Glomerular endothelial cell (primary cell): ENCODE results near the gene MRFAP1L1. TPM values are rescaled to one million over a fixed set of nuclear protein-coding genes. Genes with fewer than 3 reads are reported as not detected.
"Not testable (repeated sequence)": the region's sequence is repeated elsewhere in the genome, so short reads cannot be mapped to it uniquely, and the experiment has no call there.

ENCODE experiments used
- DNase-seq: peaks from one replicate; pipeline ENCODE4 v3.0.0-alpha.2; 2011; ENCODE audit warnings: low read depth, low spot score; ENCODE audit errors: extremely low read depth
- total RNA-seq: library from RNA; depleted of rRNA; stranded (reverse); fragments of >200 nt; gene quantifications from 2 replicates; pipeline ENCODE4 v1.2.3, GENCODE V29; 2015

The MRFAP1L1 gene
- total RNA-seq, 1 donor from 2014 or later, result 43.2 TPM

DNA sequence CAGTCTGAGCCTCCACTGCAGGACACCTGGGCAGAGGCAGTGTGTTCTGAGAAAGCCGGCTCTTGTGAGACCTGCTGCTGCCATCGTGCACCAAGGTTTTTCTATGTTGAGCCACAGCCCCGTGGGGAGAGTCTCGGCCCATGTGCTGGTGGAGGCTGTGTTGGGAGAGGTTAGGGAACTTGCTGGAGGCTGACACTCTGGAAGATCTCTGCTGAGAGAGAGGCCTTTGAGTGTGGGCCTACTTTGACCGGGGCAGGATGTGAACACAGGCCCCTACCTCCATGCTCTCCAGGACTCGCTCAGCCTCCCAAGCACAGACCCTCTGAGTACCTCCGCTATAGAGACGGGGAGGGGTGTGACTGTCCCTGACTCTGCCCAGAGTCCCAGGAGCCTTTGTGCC is 17.3 kb downstream of the MRFAP1L1 start:
- DNase-seq, result no peak

- DNase-seq, result no peak
Measured at GRCh38 chr4:6689506-6689960, 20.1 kb downstream of the MRFAP1L1 start.

- DNase-seq, result no peak
Measured at GRCh38 chr4:6688879-6689505, 20.7 kb downstream of the MRFAP1L1 start.

GRCh38 chr4:6687947-6688878 is 21.5 kb downstream of the MRFAP1L1 start:
- DNase-seq, result no peak

DNA sequence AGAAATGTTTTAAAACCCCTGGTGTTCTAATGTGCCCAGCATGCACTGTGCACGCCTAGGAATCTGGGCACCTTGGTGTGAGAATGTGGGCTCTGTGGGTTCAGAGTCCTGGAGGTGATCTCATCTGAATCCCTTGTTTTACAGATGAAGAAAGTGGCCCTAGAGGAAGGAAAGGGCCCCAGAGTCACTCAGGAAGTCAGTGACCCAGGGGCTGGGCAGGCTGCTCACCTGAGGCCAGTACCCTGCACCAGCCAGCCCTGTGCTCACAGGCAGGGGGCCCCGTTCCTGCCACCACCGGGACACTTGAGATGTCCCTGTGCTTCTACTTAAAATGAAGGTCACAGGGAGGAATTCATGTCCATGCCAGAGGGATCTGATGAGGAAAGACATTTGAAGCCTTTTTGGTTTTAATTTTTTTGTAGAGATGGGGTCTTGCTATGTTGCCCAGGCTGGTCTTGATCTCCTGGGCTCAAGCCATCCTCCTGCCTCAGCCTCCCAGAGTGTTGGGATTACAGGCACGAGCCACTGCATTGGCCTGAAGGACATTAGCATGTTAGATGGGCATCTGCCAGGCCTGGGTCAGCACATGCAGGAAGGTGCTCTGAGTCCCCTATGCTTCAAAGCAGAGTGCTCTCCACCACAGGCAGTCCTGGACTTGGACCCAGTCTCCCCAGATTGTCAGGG is 23.4 kb downstream of the MRFAP1L1 start:
- no peak for DNase-seq

GRCh38 chr4:6684656-6685055 is 25.0 kb downstream of the MRFAP1L1 start:
- DNase-seq, result no peak

DNA sequence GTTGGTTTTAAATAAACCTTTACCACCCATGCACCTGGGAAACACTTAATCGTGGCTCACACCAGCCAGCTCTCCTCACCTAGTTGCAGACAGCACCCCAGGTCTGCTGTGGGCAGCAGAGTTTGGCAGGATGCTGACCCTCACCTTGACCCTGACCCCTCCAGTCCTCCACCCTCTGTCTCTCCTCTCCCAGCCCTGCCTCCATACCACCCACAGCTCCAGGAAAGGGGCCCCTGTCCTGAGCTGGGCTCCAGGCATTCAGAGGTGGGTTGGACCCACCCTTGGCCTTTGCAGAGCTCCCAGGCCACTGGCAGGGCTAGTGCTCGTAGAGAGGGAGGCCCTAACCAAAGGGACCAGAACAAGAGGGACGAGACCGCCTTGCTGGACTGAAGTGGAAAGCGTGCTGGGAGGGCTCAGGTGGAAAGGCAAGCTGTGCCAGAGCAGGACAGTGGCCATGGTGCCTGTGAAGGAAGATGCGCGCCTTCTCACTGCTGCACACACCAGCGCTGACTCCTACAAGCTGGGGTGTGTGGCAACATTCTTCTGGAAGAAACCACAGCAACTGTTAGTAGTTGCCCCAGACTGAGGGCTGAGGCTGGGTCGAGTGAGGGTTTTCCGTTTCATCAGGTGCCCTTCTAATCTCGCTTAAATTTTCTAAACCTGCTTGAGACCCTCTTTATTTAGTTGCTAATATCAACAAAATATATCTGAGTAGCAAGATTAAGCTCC is 26.6 kb downstream of the MRFAP1L1 start:
- no peak for DNase-seq

- DNase-seq, result no peak
Measured at GRCh38 chr4:6681191-6681590, 28.5 kb downstream of the MRFAP1L1 start.

- DNase-seq, result no peak
Measured at GRCh38 chr4:6680372-6681034, 29.2 kb downstream of the MRFAP1L1 start.

DNA sequence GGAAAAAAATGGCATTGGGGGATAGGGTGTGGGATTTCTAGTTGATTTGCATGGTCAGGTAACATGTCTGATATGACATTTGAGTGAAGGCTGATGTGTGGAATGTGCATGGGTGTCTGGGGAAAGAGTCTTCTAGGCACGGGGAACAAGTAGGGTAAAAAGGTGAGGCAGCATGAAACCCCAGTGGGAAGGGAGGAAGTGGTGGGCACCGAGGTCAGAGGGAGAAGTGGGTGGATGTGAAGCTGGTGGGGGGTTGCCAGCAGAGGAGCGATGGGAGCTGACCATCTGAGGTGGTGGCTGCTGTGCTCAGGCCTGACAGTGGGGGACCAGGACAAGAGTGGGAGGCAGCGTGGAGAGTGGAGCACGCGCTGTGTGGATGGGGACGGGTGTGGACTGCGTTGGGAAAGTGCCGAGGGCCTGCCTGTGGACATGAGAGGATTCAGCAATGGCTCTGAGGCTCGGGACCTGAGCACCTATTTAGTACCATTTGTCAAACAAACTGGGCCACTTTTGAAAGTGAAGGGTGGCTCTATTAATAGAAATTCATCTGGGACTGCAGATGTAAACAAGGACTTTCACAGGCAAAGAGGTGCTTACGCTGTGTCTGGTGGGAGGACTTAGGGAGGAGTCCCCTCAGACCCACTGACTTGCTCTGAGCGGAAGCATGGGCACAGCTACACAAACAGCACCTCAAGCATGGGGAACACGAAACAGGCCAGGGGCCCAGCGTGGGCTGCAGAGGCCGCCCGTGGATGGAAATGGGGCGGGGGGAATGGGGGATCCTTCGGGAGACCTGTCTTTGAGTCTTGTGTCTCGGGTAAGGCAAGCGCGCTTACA is 32.7 kb downstream of the MRFAP1L1 start:
- DNase-seq, result no peak

GRCh38 chr4:6674500-6675149 is 35.0 kb downstream of the MRFAP1L1 start:
- no peak for DNase-seq

DNA sequence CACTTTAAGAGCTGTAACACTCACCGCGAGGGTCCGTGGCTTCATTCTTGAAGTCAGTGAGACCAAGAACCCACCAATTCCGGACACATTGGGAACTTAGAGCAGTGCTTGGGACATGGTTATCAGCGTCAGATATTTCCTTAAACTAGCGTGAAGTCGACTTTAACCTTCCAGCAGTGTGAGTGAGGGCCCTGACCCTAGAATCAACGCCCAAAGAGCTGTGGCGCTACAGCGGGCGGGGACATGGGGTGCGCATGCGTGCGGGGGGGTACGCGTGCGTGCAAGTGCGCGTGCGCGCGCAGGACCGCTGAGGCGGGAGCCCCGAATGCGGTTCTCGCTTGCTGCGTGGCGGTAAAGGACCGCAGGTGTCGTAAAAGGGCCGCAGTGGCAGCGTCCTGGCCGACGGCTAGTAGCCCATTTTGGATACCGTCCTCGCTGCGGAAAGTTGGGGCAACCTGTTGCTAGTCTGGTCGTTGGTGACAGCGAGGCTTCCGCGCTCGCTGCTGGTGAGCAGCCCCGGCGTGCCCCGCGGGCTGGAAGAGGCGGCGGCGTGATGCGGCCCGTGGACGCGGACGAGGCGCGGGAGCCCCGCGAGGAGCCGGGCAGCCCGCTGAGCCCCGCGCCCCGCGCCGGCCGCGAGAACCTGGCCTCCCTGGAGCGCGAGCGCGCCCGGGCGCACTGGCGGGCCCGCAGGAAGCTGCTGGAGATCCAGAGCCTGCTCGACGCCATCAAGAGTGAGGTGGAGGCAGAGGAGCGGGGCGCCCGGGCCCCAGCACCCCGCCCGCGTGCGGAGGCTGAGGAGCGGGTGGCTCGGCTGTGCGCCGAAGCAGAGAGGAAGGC is 35.8 kb downstream of the MRFAP1L1 start:
- peak; percentile 56 for DNase-seq

- DNase-seq, result not testable (repeated sequence)
Measured at GRCh38 chr4:6673191-6673659, 36.4 kb downstream of the MRFAP1L1 start.

DNA sequence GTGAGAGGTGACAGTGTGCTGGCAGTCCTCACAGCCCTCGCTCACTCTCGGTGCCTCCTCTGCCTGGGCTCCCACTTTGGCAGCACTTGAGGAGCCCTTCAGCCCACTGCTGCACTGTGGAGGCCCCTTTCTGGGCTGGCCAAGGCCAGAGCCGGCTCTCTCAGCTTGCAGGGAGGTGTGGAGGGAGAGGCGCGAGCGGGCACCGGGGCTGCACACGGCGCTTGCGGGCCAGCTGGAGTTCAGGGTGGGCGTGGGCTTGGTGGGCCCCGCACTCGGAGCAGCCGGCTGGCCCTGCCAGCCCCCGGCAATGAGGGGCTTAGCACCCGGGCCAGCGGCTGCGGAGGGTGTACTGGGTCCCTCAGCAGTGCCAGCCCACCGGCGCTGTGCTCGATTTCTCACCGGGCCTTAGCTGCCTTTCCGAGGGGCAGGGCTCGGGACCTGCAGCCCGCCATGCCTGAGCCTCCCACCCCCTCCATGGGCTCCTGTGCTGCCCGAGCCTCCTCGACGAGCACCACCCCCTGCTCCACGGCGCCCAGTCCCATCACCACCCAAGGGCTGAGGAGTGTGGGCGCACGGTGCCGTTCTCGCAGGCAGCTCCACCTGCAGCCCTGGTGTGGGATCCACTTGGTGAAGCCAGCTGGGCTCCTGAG is 37.0 kb downstream of the MRFAP1L1 start:
- DNase-seq, result not testable (repeated sequence)

DNA sequence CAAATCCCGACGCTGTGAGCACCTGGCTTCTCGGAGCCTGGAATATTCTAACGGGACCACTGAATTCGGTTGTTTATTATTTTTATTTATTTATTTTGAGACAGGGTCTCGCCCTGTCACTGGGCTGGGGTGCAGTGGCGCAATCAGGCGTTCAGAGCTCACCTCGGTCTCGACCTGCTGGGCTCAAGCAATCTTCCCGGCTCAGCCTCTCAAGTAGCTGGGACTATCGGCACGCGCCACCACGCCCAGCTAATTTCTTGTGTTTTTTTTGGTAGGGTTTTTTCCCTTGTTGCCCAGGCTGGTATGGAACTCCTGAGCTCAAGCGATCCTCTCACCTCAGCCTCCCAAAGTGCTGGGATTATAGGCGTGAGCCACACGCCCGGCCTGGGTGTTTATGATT is 37.5 kb downstream of the MRFAP1L1 start:
- DNase-seq, result no peak

DNA sequence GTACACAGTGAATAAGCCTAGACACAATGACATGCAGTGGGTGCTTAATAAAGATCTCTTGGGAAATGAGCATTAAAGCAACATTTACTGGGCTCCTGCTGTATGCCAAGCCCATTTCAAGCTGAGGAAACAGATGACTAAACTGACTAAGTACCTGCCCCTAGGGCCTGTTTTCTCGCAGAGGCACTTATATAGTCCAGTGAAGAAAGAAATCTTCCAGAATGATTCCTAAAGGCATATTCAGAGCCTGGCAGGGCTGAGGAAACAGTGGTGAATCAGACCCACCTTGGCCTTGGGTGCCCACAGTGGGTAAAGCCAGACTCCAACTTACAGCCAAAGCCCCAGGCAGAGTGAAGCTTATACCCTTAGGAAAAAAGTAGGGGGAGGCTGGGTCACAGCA is 38.0 kb downstream of the MRFAP1L1 start:
- no peak for DNase-seq

DNA sequence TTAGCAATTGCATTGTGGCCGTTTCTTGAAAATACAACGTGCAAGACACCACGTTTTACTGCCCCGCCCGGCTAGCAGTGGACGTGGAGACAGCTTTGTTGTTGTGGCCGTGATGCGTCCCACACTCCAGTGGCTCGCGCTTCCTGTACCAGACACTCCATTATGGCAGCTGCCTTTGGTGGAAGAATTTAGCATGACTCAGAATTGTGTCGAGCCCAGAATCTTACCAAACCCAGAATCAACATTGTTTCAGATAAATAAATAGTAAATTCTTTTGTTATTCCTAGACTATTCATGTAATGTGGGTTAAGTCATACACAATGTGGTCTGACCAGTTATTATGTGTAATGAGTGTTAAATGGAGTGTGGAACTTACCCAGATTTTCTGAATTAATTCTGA is 41.3 kb downstream of the MRFAP1L1 start:
- no peak for DNase-seq
